PC-9 (cell line): ENCODE results near the gene BAK1. TPM values are rescaled to one million over a fixed set of nuclear protein-coding genes. Genes with fewer than 3 reads are reported as not detected.

ENCODE experiments used
- BruUV-seq: library from RNA; stranded (reverse); fragments of 400-500 nt; replicated peaks from 2 replicates; lab custom pipeline; 2021; lab: Mats Ljungman, UMichigan
- CTCF ChIA-PET: fragments of 300-600 bp; sonication (Branson Sonifier 250); formaldehyde crosslinking; loops from one replicate; lab custom pipeline; 2022; ENCODE audit warnings: antibody characterized with exemption; lab: Charles Lee
- POLR2A ChIA-PET: fragments of 300-600 bp; sonication (Branson Sonifier 250); formaldehyde crosslinking; loops from one replicate; lab custom pipeline; 2022; ENCODE audit warnings: antibody characterized with exemption; ENCODE audit not compliant: unreplicated experiment; lab: Charles Lee
- DNase-seq, 2 experiments: peaks; one replicate each; pipeline versions ENCODE4 v3.0.0 to v3.0.0-alpha.2; 2015 to 2022; ENCODE audit warnings: mixed read lengths in 1 of 2
- H2AFZ ChIP-seq: fragments of 200-600 bp; sonication (generic); 2 replicates; pipeline ENCODE4 v1.8.1; 2017; ENCODE audit warnings: antibody characterized with exemption
- H3F3A ChIP-seq: fragments of 200-600 bp; sonication (generic); 2 replicates; pipeline ENCODE4 v1.8.1; 2017; ENCODE audit warnings: antibody characterized with exemption, mild to moderate bottlenecking, low read depth; ENCODE audit not compliant: insufficient read depth
- H3K27ac ChIP-seq: fragments of 200-600 bp; sonication (generic); 2 replicates; pipeline ENCODE4 v1.6.1; 2016; ENCODE audit warnings: mixed run types
- H3K27me3 ChIP-seq: fragments of 200-600 bp; sonication (generic); 2 replicates; pipeline ENCODE4 v1.6.1; 2016; ENCODE audit warnings: low read depth, mixed run types; ENCODE audit not compliant: insufficient read depth
- H3K36me3 ChIP-seq: fragments of 200-600 bp; sonication (generic); 2 replicates; pipeline ENCODE4 v1.6.1; 2016; ENCODE audit warnings: low read depth, mixed run types
- H3K4me1 ChIP-seq: fragments of 200-600 bp; sonication (generic); replicated peaks from 2 replicates; pipeline ENCODE4 v1.6.1; 2016; ENCODE audit warnings: mixed run types; ENCODE audit not compliant: insufficient read depth
- H3K4me2 ChIP-seq: fragments of 200-600 bp; sonication (generic); 2 replicates; pipeline ENCODE4 v1.6.1; 2017; ENCODE audit warnings: mixed run types
- H3K4me3 ChIP-seq: fragments of 200-600 bp; sonication (generic); 2 replicates; pipeline ENCODE4 v1.6.1; 2016; ENCODE audit warnings: mixed run types
- H3K79me2 ChIP-seq: fragments of 200-600 bp; sonication (generic); 2 replicates; pipeline ENCODE4 v1.6.1; 2017; ENCODE audit warnings: low read depth, mixed run types
- H3K9me2 ChIP-seq: fragments of 200-600 bp; sonication (generic); 2 replicates; pipeline ENCODE4 v1.8.1; 2017; ENCODE audit warnings: mild to moderate bottlenecking; ENCODE audit not compliant: insufficient read depth
- H3K9me3 ChIP-seq: fragments of 200-600 bp; sonication (generic); 2 replicates; pipeline ENCODE4 v1.8.1; 2016; ENCODE audit warnings: low read depth; ENCODE audit not compliant: insufficient read depth
- H4K20me1 ChIP-seq: fragments of 200-600 bp; sonication (generic); 2 replicates; pipeline ENCODE4 v1.8.1; 2017; ENCODE audit not compliant: insufficient read depth
- CTCF ChIP-seq: fragments of 200-600 bp; sonication (generic); conservative IDR thresholded peaks from 2 replicates; pipeline ENCODE4 v1.6.1; 2017; ENCODE audit warnings: mixed run types, antibody characterized with exemption, mild to moderate bottlenecking, moderate library complexity
- EZH2 ChIP-seq: fragments of 200-600 bp; sonication (generic); IDR thresholded peaks from 2 replicates; pipeline ENCODE4 v1.8.0; 2017; ENCODE audit warnings: antibody characterized with exemption, low read depth
- intact Hi-C: fragments of 100-400 bp; cut with micrococcal nuclease; formaldehyde crosslinking; loops from one replicate; pipeline ENCODE4 v1.10.0; 2022; ENCODE audit not compliant: unreplicated experiment
- total RNA-seq: library from RNA; stranded (reverse); gene quantifications from 2 replicates; pipeline ENCODE4 v1.2.3, GENCODE V29; 2021

BAK1 gene
- total RNA-seq, 1 experiment from 2014 or later: 28.4 TPM

- CTCF ChIA-PET: interaction anchor here (0.6 to 1.4 kb wide), 7 partner anchors 32 to 111 kb away, joined by 3 to 12 read pairs (median 3); no protein-coding TSS in a partner anchor
- BruUV-seq: TSS peak; percentile 65
- Histone ChIP-seq H3K9me2 (no peaks in the 10 kb centered on the region), H3K27me3 (no peaks in the 10 kb centered on the region), H3K27ac (peak overlapping the region; percentile 96), H3K4me3 (peak overlapping the region; percentile 43; the same call in 1 of the 2 replicates), H2AFZ (no peak overlapping the region), H3K9me3 (no peaks in the 10 kb centered on the region), H4K20me1 (no peaks in the 10 kb centered on the region), H3K4me1 (peaks cover 40% of the 10 kb centered on the region), H3K79me2 (no peaks in the 10 kb centered on the region), H3K4me2 (peak overlapping the region; percentile 82), H3K36me3 (no peaks in the 10 kb centered on the region), H3F3A (peaks cover 30% of the 10 kb centered on the region)
- peak; percentile 87 to 94 for DNase-seq
- intact Hi-C loops: loop anchor here (1.0 kb wide), 5 partner anchors 9 to 172 kb away; no protein-coding TSS in a partner anchor
- TF ChIP-seq EZH2 (no peak), CTCF (peak; percentile 94)
- POLR2A ChIA-PET: interaction anchor here (0.5 to 1.0 kb wide), 2 partner anchors 32 to 85 kb away, joined by 3 to 4 read pairs; partner anchors contain the start of gene ITPR3
Measured at GRCh38 chr6:33589731-33590530, 9.9 kb upstream of the BAK1 start.

GRCh38 chr6:33589392-33589730 is 9.3 kb upstream of the BAK1 start:
- ChIA-PET POLR2A (interaction anchor here (0.5 kb wide), 1 partner anchor 84 kb away, joined by 3 read pairs; no protein-coding TSS in a partner anchor), CTCF (interaction anchor here (0.8 to 1.2 kb wide), 4 partner anchors 49 to 111 kb away, joined by 3 to 12 read pairs (median 6); no protein-coding TSS in a partner anchor)
- Histone ChIP-seq H2AFZ (no peak overlapping the region), H3K79me2 (no peaks in the 10 kb centered on the region), H3K27me3 (no peaks in the 10 kb centered on the region), H3K9me3 (no peaks in the 10 kb centered on the region), H4K20me1 (no peaks in the 10 kb centered on the region), H3K4me3 (no peak overlapping the region), H3K9me2 (no peaks in the 10 kb centered on the region), H3K4me1 (peaks cover 35% of the 10 kb centered on the region), H3K36me3 (no peaks in the 10 kb centered on the region), H3K4me2 (peak overlapping the region; percentile 82), H3K27ac (peak overlapping the region; percentile 96), H3F3A (peaks cover 25% of the 10 kb centered on the region)
- intact Hi-C loops: loop anchor here (1.0 kb wide), 1 partner anchor 111 kb away; no protein-coding TSS in a partner anchor
- DNase-seq: no peak
- BruUV-seq: no TSS peak
- no peak for TF ChIP-seq CTCF
- no peak for TF ChIP-seq EZH2

- POLR2A ChIA-PET: no interaction called here
- CTCF ChIA-PET: no interaction called here
- no peak for DNase-seq
- Histone ChIP-seq H3F3A (peaks cover 24% of the 10 kb centered on the region), H3K27ac (no peak overlapping the region), H4K20me1 (no peaks in the 10 kb centered on the region), H3K4me2 (peak overlapping the region; percentile 82; the same call in 1 of the 2 replicates), H3K36me3 (no peaks in the 10 kb centered on the region), H3K4me3 (no peak overlapping the region), H3K9me3 (no peaks in the 10 kb centered on the region), H3K79me2 (no peaks in the 10 kb centered on the region), H3K9me2 (no peaks in the 10 kb centered on the region), H3K27me3 (no peaks in the 10 kb centered on the region), H3K4me1 (peaks cover 35% of the 10 kb centered on the region), H2AFZ (no peak overlapping the region)
- no peak for TF ChIP-seq EZH2
- no peak for TF ChIP-seq CTCF
- intact Hi-C loops: loop anchor here (1.0 kb wide), 1 partner anchor 111 kb away; no protein-coding TSS in a partner anchor
- BruUV-seq: no TSS peak
Measured at GRCh38 chr6:33588894-33589293, 8.8 kb upstream of the BAK1 start.
